Natural killer cell (primary cell): ENCODE results near the gene NDUFV1. TPM values are rescaled to one million over a fixed set of nuclear protein-coding genes. Genes with fewer than 3 reads are reported as not detected.

Experiments used
- ATAC-seq, 3 donors: fragments of 150-1000 bp in 2 of 3; fragments of 200-7000 bp in 1 of 3; cut with Tn5 transposase; 1 replicate in 1 of 3; 2 replicates in 2 of 3; pipeline ENCODE4 v1.10.0; 2021; ENCODE audit warnings: mild to moderate bottlenecking in 2 of 3, moderate library complexity in 2 of 3
- DNase-seq, 2 donors: peaks; one replicate each; pipeline versions ENCODE4 v3.0.0 to v3.0.0-alpha.2; 2013 to 2021; ENCODE audit warnings: mixed read lengths in 1 of 2
- H3K27ac ChIP-seq: one replicate; pipeline ENCODE4 v1.5.1; 2013; ENCODE audit warnings: mild to moderate bottlenecking, low read length
- H3K27me3 ChIP-seq: one replicate; pipeline ENCODE4 v1.6.1; 2013; ENCODE audit warnings: low read length; ENCODE audit not compliant: control insufficient read depth, insufficient read depth
- H3K36me3 ChIP-seq: one replicate; pipeline ENCODE4 v1.6.1; 2013; ENCODE audit warnings: low read length; ENCODE audit not compliant: control insufficient read depth, insufficient read depth
- H3K4me1 ChIP-seq: one replicate; pipeline ENCODE4 v1.6.1; 2013; ENCODE audit warnings: low read length; ENCODE audit not compliant: control insufficient read depth, insufficient read depth
- H3K4me3 ChIP-seq: one replicate; pipeline ENCODE4 v1.5.1; 2013; ENCODE audit warnings: low read length
- H3K9me3 ChIP-seq: one replicate; pipeline ENCODE4 v1.6.1; 2013; ENCODE audit warnings: low read length; ENCODE audit not compliant: control insufficient read depth, insufficient read depth
- H3K27ac Mint-ChIP-seq, 2 donors: one replicate each; pipeline ENCODE4 v1.8.0; 2022; ENCODE audit warnings: mild to moderate bottlenecking in 2 of 2, mixed read lengths in 2 of 2, moderate library complexity in 1 of 2
- H3K27me3 Mint-ChIP-seq, 2 donors: one replicate each; pipeline ENCODE4 v1.8.0; 2022; ENCODE audit warnings: low read depth in 2 of 2, mixed read lengths in 2 of 2
- H3K36me3 Mint-ChIP-seq: one replicate; pipeline ENCODE4 v1.8.0; 2022; ENCODE audit warnings: mixed read lengths
- H3K4me1 Mint-ChIP-seq, 2 donors: one replicate each; pipeline ENCODE4 v1.8.0; 2022; ENCODE audit warnings: mixed read lengths in 2 of 2
- H3K4me3 Mint-ChIP-seq: one replicate; pipeline ENCODE4 v1.8.0; 2022; ENCODE audit warnings: mild to moderate bottlenecking, moderate library complexity, mixed read lengths
- H3K9me3 Mint-ChIP-seq, 2 donors: one replicate each; pipeline ENCODE4 v1.8.0; 2022; ENCODE audit warnings: mixed read lengths in 2 of 2
- WGBS: methylation state at CpG from one replicate; pipeline ENCODE4 v1.1.7; 2013; ENCODE audit warnings: missing lambda C conversion rate; ENCODE audit not compliant: insufficient coverage; 5-methylcytosine and 5-hydroxymethylcytosine counted together
- intact Hi-C: fragments of 100-400 bp; cut with micrococcal nuclease; formaldehyde crosslinking; loops from one replicate; pipeline ENCODE4 v1.14.2; 2022
- total RNA-seq, 4 donors: library from RNA; stranded (reverse); fragments of 120-200 nt in 1 of 4; gene quantifications; one replicate each; pipeline versions ENCODE4 v1.2.3 to v1.2.4, GENCODE V29; 2013 to 2022
- TF ChIP-seq, protein P1 (sequence below): fragments of 200-600 bp; IDR thresholded peaks from one replicate; pipeline ENCODE4 v1.8.0; 2022; ENCODE audit warnings: antibody characterized with exemption

Gene NDUFV1
- total RNA-seq, 3 donors from 2014 or later (not counting 1 experiment from before 2014, with no cell fraction given): 346 to 393 (median 360) TPM

DNA sequence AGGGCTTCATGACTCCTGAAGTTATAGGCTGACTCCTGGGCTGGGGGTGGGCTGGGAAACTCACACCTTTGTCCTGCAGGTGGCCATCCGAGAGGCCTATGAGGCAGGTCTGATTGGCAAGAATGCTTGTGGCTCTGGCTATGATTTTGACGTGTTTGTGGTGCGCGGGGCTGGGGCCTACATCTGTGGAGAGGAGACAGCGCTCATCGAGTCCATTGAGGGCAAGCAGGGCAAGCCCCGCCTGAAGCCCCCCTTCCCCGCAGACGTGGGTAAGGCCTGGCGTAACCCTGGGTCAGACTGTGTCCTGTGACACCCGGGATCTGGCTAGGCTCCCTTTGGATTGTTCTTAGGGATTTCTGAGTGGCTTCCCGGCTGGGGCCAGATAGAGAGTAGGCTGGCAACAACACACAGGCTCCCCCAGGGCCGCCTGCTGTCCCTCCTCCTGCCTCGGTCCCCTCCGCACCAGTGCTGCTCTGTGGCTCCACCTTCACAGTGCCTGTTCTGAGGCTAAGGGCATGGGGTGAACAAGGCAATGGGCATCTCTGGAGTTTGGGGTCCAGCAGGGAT is 3.6 kb downstream of the NDUFV1 start:
- Histone ChIP-seq H3K27me3 (no peaks in the 10 kb centered on the region), H3K36me3 (peaks cover 51% of the 10 kb centered on the region), H3K4me3 (no peak overlapping the region), H3K27ac (no peak overlapping the region), H3K4me1 (peaks cover 53% of the 10 kb centered on the region), H3K9me3 (no peaks in the 10 kb centered on the region)
- H3K4me3 Mint-ChIP-seq: no peak overlapping the region
- WGBS: 95% methylated on average over 15 of the region's 15 CpGs
- no peaks in the 10 kb centered on the region for H3K36me3 Mint-ChIP-seq
- peaks cover 19 to 38% of the 10 kb centered on the region in 2 donors for H3K4me1 Mint-ChIP-seq
- intact Hi-C loops: loop anchor here (10.0 kb wide), 1 partner anchor 106 kb away; the partner anchor contains the start of genes CDK2AP2 and PITPNM1
- ATAC-seq (no peak), DNase-seq (no peak)
- no peaks in the 10 kb centered on the region for H3K9me3 Mint-ChIP-seq
- H3K27ac Mint-ChIP-seq: peak overlapping the region in 1 of 2 donors; percentile 99
- H3K27me3 Mint-ChIP-seq: no peaks in the 10 kb centered on the region
- TF ChIP-seq, protein P1, sequence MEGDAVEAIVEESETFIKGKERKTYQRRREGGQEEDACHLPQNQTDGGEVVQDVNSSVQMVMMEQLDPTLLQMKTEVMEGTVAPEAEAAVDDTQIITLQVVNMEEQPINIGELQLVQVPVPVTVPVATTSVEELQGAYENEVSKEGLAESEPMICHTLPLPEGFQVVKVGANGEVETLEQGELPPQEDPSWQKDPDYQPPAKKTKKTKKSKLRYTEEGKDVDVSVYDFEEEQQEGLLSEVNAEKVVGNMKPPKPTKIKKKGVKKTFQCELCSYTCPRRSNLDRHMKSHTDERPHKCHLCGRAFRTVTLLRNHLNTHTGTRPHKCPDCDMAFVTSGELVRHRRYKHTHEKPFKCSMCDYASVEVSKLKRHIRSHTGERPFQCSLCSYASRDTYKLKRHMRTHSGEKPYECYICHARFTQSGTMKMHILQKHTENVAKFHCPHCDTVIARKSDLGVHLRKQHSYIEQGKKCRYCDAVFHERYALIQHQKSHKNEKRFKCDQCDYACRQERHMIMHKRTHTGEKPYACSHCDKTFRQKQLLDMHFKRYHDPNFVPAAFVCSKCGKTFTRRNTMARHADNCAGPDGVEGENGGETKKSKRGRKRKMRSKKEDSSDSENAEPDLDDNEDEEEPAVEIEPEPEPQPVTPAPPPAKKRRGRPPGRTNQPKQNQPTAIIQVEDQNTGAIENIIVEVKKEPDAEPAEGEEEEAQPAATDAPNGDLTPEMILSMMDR: no peak

DNA sequence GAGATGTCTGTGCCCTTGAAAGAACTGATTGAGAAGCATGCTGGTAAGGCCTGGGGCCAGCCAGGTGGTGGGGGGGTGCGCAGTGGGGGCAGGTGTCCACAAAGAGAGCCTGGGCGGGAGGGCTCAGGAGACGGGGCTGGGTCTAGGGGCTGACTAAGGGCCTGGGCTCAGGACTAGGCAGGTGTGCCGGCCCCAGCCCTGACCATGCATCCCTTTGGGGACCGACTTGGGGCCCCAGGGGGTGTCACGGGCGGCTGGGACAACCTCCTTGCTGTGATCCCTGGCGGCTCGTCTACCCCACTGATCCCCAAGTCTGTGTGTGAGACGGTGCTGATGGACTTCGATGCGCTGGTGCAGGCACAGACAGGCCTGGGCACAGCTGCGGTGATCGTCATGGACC is 4.4 kb downstream of the NDUFV1 start:
- DNase-seq: no peak
- Histone ChIP-seq H3K9me3 (no peaks in the 10 kb centered on the region), H3K4me1 (peaks cover 58% of the 10 kb centered on the region), H3K27ac (no peak overlapping the region), H3K4me3 (no peak overlapping the region), H3K27me3 (no peaks in the 10 kb centered on the region), H3K36me3 (peaks cover 51% of the 10 kb centered on the region)
- H3K4me3 Mint-ChIP-seq: no peak overlapping the region
- peak overlapping the region in 1 of 2 donors; percentile 99 for H3K27ac Mint-ChIP-seq
- H3K4me1 Mint-ChIP-seq: peaks cover 14 to 40% of the 10 kb centered on the region in 2 donors
- TF ChIP-seq, protein P1: no peak
- H3K36me3 Mint-ChIP-seq: no peaks in the 10 kb centered on the region
- ATAC-seq: no peak
- intact Hi-C loops: loop anchor here (10.0 kb wide), 1 partner anchor 106 kb away; the partner anchor contains the start of genes CDK2AP2 and PITPNM1
- H3K9me3 Mint-ChIP-seq: no peaks in the 10 kb centered on the region
- no peaks in the 10 kb centered on the region for H3K27me3 Mint-ChIP-seq
- 96% methylated on average over 14 of the region's 14 CpGs for WGBS

DNA sequence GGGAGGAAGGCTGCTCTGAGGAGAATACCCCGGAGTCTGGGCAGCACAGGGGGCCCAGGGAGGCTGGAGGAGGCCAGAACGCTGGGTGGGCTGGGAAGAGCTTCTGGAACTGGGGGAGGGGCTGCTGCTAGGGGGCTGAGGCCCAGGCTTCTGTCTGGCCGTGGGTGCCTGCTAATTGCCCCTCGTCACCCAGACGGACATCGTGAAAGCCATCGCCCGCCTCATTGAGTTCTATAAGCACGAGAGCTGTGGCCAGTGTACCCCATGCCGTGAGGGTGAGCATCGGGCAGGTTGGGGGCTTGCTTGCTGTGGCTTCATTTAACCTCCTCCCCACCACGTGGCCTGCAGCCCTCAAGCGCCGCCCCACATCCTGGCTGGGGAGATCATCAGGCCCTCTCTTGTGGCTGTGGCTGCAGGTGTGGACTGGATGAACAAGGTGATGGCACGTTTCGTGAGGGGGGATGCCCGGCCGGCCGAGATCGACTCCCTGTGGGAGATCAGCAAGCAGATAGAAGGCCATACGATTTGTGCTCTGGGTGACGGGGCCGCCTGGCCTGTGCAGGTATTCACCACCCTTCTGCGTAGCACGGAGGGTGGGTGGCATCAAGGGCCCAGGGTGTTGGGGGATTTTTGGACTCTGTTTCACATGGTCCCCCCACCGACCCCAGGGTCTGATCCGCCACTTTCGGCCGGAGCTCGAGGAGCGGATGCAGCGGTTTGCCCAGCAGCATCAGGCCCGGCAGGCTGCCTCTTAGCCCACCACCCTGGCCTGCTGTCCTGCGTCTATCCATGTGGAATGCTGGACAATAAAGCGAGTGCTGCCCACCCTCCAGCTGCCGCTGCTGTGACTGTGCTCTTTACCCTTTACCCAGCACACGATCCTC is 5.2 kb downstream of the NDUFV1 start:
- 93% methylated on average over 34 of the region's 37 CpGs for WGBS
- no peaks in the 10 kb centered on the region for H3K9me3 ChIP-seq
- H3K4me3 Mint-ChIP-seq: no peak overlapping the region
- H3K36me3 ChIP-seq: peaks cover 51% of the 10 kb centered on the region
- H3K27ac Mint-ChIP-seq: peak overlapping the region; percentile 96 to 99
- H3K9me3 Mint-ChIP-seq: no peaks in the 10 kb centered on the region
- TF ChIP-seq, protein P1: no peak
- intact Hi-C loops: loop anchor here (10.0 kb wide), 1 partner anchor 107 kb away; the partner anchor contains the start of genes CDK2AP2 and PITPNM1
- no peaks in the 10 kb centered on the region for H3K27me3 ChIP-seq
- H3K27ac ChIP-seq: peak overlapping the region; percentile 100
- DNase-seq (no peak), ATAC-seq (no peak)
- H3K27me3 Mint-ChIP-seq: no peaks in the 10 kb centered on the region
- peaks cover 10 to 42% of the 10 kb centered on the region in 2 donors for H3K4me1 Mint-ChIP-seq
- peaks cover 62% of the 10 kb centered on the region for H3K4me1 ChIP-seq
- no peaks in the 10 kb centered on the region for H3K36me3 Mint-ChIP-seq
- H3K4me3 ChIP-seq: no peak overlapping the region
